ENCODE data around the gene CFAP410.
A peak's percentile ranks its signal among the peaks of the same experiment; 100 is the strongest.

The CFAP410 gene

GRCh38 chr21:44338971-44339910 lies at the start of gene CFAP410:
CFAP410 (minus strand) TSS chr21:44339390; CDS start chr21:44339194, 196 bp downstream.
- peak; percentile 96 for DNase-seq (ENCODE audit: low spot score)

GRCh38 chr21:44384968-44385367 lies 45.8 kb upstream of the CFAP410 start:
- no peak for DNase-seq (ENCODE audit: low spot score)

- DNase-seq (ENCODE audit: low spot score), result no peak
These were observed 44.0 kb upstream of the CFAP410 start for GRCh38 chr21:44383216-44383615.

- DNase-seq (ENCODE audit: low spot score), result no peak
These were observed 43.3 kb upstream of the CFAP410 start for GRCh38 chr21:44382536-44382935.

GRCh38 chr21:44381874-44382273 lies 42.7 kb upstream of the CFAP410 start:
- no peak for DNase-seq (ENCODE audit: low spot score)

GRCh38 chr21:44380876-44381275 lies 41.7 kb upstream of the CFAP410 start:
- DNase-seq (ENCODE audit: low spot score), result no peak

GRCh38 chr21:44379991-44380865 lies 41.0 kb upstream of the CFAP410 start:
- no peak for DNase-seq (ENCODE audit: low spot score)

- DNase-seq (ENCODE audit: low spot score), result peak; percentile 58
These were observed 40.3 kb upstream of the CFAP410 start for GRCh38 chr21:44379515-44379848.

- DNase-seq (ENCODE audit: low spot score), result peak; percentile 57
These were observed 39.7 kb upstream of the CFAP410 start for GRCh38 chr21:44378646-44379514.

- DNase-seq (ENCODE audit: low spot score), result peak; percentile 28
These were observed 38.9 kb upstream of the CFAP410 start for GRCh38 chr21:44377922-44378645.

- DNase-seq (ENCODE audit: low spot score), result peak; percentile 40
These were observed 38.2 kb upstream of the CFAP410 start for GRCh38 chr21:44377201-44377921.

GRCh38 chr21:44376606-44377005 lies 37.4 kb upstream of the CFAP410 start:
- DNase-seq (ENCODE audit: low spot score), result peak; percentile 20

GRCh38 chr21:44375761-44376241 lies 36.6 kb upstream of the CFAP410 start:
- peak; percentile 63 for DNase-seq (ENCODE audit: low spot score)

GRCh38 chr21:44375281-44375651 lies 36.1 kb upstream of the CFAP410 start:
- no peak for DNase-seq (ENCODE audit: low spot score)

- no peak for DNase-seq (ENCODE audit: low spot score)
These were observed 35.6 kb upstream of the CFAP410 start for GRCh38 chr21:44374601-44375280.

- no peak for DNase-seq (ENCODE audit: low spot score)
These were observed 33.4 kb upstream of the CFAP410 start for GRCh38 chr21:44372616-44373015.

GRCh38 chr21:44371596-44371995 lies 32.4 kb upstream of the CFAP410 start:
- peak; percentile 30 for DNase-seq (ENCODE audit: low spot score)

GRCh38 chr21:44370786-44371410 lies 31.7 kb upstream of the CFAP410 start:
- peak; percentile 58 for DNase-seq (ENCODE audit: low spot score)

GRCh38 chr21:44370027-44370735 lies 31.0 kb upstream of the CFAP410 start:
- DNase-seq (ENCODE audit: low spot score), result peak; percentile 38
